SK-N-MC (cell line): ENCODE results near the gene RYR2.

ENCODE experiments used
- EZH2 ChIP-seq: fragments of 200-600 bp; sonication (generic); IDR thresholded peaks from one replicate; pipeline ENCODE4 v1.6.1; 2017; ENCODE audit warnings: antibody characterized with exemption
- FOXP2 ChIP-seq: optimal IDR thresholded peaks from 2 replicates; pipeline ENCODE3; 2011; ENCODE audit warnings: mild to moderate bottlenecking, moderate library complexity; ENCODE audit not compliant: insufficient read depth; ENCODE audit errors: extremely low read length, control extremely low read depth
- POLR2AphosphoS5 ChIP-seq: IDR thresholded peaks from 2 replicates; pipeline ENCODE4 v1.6.1; 2012; ENCODE audit warnings: mild to moderate bottlenecking, low read depth, low read length, borderline replicate concordance

GRCh38 chr1:237868817-237869600 is 827.0 kb downstream of the RYR2 start:
- TF ChIP-seq EZH2 (no peak), POLR2AphosphoS5 (no peak), FOXP2 (no peak)
